GM19467 (cell line): ENCODE results near the gene LRRC17.

Experiments
- ATAC-seq: cut with Tn5 transposase; IDR thresholded peaks from one replicate; pipeline ENCODE4 v1.9.1; 2021; ENCODE audit warnings: mild to moderate bottlenecking, moderate library complexity; ENCODE audit not compliant: unreplicated experiment

LRRC17 gene

GRCh38 chr7:102985176-102985783 is 72.5 kb downstream of the LRRC17 start:
- ATAC-seq, result no peak

DNA sequence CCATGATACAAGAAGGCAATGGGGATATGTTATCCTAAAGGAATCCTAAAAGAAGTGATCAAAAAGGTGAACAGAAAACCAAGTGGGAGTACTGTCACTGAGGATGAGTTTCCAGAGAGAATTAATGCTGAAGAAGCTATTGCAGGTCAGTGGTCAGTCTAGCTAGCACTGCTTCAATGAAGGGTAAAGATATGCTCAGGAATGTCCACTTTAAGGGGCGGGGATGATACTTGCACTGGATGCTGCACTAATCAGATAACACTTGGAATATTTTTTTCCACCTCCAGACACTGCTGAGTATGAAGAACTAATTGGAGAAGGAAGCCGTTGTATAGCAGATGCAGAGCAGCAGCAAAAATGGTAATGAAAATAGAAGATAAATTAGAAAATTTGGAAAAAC is 75.3 kb downstream of the LRRC17 start:
- no peak for ATAC-seq

DNA sequence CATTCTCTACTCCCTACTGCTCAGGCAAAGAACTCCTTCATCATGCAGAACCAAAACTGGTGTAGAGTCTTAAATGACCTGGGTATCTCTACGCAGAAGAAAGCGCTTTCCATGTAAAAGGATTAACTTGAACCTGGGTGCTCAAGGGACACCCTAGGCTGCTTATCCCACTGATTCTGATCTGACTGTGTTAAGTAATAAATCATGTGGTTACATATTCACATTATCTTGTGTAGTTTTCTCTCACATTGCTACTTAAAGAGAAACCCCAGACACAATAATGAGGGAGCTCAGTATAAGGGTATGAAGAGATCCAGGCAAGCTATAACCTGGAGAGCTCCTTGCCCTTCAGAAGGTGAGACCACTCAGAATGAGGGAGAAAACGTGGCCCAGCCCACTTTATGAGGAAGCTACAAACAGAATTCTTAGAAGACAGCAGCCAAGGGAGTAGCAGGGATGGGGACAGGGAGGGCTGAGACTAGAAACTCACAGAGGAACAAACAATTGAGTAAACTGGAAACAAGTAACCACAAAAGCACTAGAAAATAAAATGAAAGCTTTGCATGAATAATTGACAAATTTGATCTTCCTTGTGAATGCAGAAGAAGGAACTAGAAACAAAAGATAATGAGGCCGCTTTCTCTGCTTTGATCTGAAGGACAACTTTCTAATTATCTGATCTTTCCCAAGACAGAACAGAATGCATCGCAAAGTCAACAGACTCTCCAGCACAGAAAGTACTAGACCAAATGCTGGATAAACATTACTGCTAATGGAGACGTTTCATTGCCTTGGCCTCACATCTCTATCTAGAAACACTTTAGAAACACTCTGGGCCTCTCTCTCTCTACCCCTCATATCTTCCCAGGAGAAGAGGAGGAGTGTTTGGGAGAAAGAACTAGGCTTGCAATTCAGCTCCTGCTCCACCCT is 76.1 kb downstream of the LRRC17 start:
- ATAC-seq, result no peak

GRCh38 chr7:102990642-102991041 is 77.8 kb downstream of the LRRC17 start:
- ATAC-seq, result no peak

DNA sequence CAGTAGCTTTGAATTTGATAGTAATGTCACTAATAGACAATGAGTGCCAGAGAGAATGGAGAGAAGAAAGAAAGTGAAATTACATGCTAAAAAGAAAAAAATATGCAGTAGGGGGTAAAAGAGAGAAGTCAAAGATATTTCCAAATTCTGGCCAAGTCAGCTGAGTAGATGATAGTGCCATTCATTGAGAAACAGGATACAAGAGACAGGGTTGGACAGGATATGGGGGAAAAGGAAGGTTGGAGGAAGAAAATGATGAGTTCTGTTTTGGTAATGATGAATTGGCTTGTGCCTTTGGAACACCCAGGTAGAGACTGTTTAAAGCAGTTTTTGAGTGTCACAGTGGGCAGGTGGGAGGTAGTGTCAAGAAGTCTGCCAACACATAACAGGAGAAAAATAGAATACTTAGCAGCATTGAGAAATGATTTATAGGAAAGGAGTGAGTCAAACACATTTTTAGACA is 78.3 kb downstream of the LRRC17 start:
- ATAC-seq, result no peak

DNA sequence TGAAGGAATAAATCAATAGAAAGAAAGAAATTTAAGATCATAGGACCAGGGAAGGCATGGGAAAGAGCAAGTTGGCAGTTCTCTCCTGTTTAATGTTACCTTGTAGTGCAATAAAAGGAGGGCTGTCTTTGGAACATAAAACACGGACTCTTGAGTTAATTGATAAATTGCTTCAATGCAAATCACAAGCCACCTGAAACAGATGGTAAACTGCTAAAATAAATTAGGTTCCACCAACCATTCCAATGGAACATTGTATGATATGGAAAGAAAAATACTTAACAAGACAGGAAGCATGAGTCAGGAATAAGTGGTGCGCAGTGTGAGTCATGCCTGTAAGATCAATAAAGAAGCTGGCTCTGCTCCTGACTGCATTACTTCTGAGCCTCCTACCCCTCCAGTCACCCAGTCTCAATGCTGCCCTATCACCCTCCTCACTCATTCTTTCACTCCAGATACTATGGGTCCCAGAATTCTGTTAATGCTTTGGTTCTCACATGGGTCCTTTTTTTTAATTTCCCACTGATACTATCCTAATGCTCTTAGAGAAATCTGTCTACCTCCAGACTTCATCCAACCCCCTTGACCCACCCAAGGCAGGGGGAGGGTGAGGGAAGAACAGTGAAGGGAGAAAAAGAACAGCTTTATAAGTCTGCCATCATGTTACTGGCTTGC is 78.9 kb downstream of the LRRC17 start:
- ATAC-seq, result no peak

GRCh38 chr7:102992509-102992937 is 79.7 kb downstream of the LRRC17 start:
- ATAC-seq, result no peak

GRCh38 chr7:102992938-102993717 is 80.3 kb downstream of the LRRC17 start:
- ATAC-seq, result no peak

DNA sequence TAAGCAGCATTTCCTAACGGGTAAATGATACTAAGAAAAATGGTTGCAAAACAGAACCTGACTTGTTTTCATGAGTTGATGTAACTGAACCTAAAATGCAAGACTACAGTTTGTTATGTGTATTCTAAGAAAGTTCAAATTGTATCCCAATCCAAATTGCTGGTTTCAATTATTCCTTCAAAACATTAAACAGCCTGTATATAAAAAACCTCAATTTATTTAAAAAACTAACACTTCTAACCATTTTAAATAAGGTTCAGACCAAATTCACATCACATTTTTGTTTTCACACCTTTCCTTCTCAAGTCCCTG is 80.9 kb downstream of the LRRC17 start:
- no peak for ATAC-seq

DNA sequence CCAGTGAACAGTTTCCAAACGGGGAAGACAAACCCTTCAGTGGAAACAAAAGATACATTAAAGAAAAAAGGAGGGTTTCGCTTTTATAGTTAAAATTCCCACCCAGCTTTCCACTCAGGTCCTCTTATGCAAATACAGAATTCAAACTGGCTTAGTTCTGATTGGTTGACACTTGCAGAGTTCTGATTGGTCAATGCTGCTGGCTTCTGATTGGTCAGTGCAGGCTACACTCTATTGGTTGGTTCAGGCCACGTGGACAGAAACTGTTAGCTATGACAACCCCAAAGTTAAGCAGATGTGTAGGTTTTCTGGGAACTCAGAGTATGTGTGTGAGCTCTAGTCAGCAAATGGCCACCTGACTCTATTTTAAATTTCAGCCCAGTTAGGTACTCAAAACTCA is 81.8 kb downstream of the LRRC17 start:
- ATAC-seq, result no peak
